Stimulated activated CD4-positive, alpha-beta T cell treated with anti-CD3 and anti-CD28 coated beads, Interleukin-1b, Interleukin-23, amount 100 ng/mL, for 1 hour (primary cell): Measurements from ENCODE around the gene ZNF836.

ENCODE experiments used
- DNase-seq, 2 donors: peaks; one replicate each; pipeline ENCODE4 v3.0.0-alpha.2; 2020; ENCODE audit warnings: low read depth in 2 of 2

Gene ZNF836

GRCh38 chr19:52188822-52189734 lies 17.7 kb upstream of the ZNF836 start:
- no peak for DNase-seq

- DNase-seq, result no peak
Observed at GRCh38 chr19:52187407-52187806, 16.0 kb upstream of the ZNF836 start.

GRCh38 chr19:52176574-52176973 lies 5.2 kb upstream of the ZNF836 start:
- DNase-seq, result no peak

- no peak for DNase-seq
Observed at GRCh38 chr19:52172347-52172746, 926 bp upstream of the ZNF836 start.

- DNase-seq, result no peak
Observed at GRCh38 chr19:52170863-52171320, 529 bp downstream of the ZNF836 start.

GRCh38 chr19:52170304-52170703 lies 1.1 kb downstream of the ZNF836 start:
- no peak for DNase-seq

- DNase-seq, result no peak
Observed at GRCh38 chr19:52155596-52156359, 15.6 kb downstream of the ZNF836 start.

- no peak for DNase-seq
Observed at GRCh38 chr19:52148256-52148655, 23.2 kb downstream of the ZNF836 start.

- DNase-seq, result no peak
Observed at GRCh38 chr19:52142001-52142595, 29.3 kb downstream of the ZNF836 start.

- no peak for DNase-seq
Observed at GRCh38 chr19:52141203-52141602, 30.2 kb downstream of the ZNF836 start.

GRCh38 chr19:52140032-52140710 lies 31.2 kb downstream of the ZNF836 start:
- DNase-seq, result peak; percentile 94 to 96

GRCh38 chr19:52139252-52140031 lies 32.0 kb downstream of the ZNF836 start, which contains the start of gene ZNF616:
Gene ZNF616, minus strand, starts transcription at chr19:52139938. Its CDS starts 9,426 bp downstream, at chr19:52130512.
- DNase-seq, result peak; percentile 38 to 69

GRCh38 chr19:52138983-52139251 lies 32.5 kb downstream of the ZNF836 start:
- DNase-seq, result no peak

- no peak for DNase-seq
Observed at GRCh38 chr19:52138278-52138982, 33.0 kb downstream of the ZNF836 start.

GRCh38 chr19:52120286-52120685 lies 51.1 kb downstream of the ZNF836 start:
- DNase-seq, result no peak

- DNase-seq, result no peak
Observed at GRCh38 chr19:52115526-52116053, 55.8 kb downstream of the ZNF836 start.

- no peak for DNase-seq
Observed at GRCh38 chr19:52114691-52115090, 56.7 kb downstream of the ZNF836 start.

- no peak for DNase-seq
Observed at GRCh38 chr19:52112624-52113023, 58.8 kb downstream of the ZNF836 start.

- DNase-seq, result no peak
Observed at GRCh38 chr19:52110780-52111179, 60.6 kb downstream of the ZNF836 start.
